Astrocyte (in vitro differentiated cells and primary cell): ENCODE results near the gene TTC27. TPM values are rescaled to one million over a fixed set of nuclear protein-coding genes. Genes with fewer than 3 reads are reported as not detected.

Experiments
- DNase-seq: peaks from one replicate; pipeline ENCODE4 v3.0.0-alpha.2; 2010; ENCODE audit warnings: low read depth
- FAIRE-seq: peaks from 2 replicates; lab custom pipeline; 2011; peaks lifted over from hg19 to GRCh38; lab: Jason Lieb, UNC
- H2AFZ ChIP-seq: 2 replicates; pipeline ENCODE4 v1.6.0; 2012; ENCODE audit warnings: low read depth, low read length, inconsistent platforms
- H3K27ac ChIP-seq: 2 replicates; pipeline ENCODE4 v1.5.1; 2011; ENCODE audit warnings: low read depth, low read length, inconsistent platforms
- H3K27me3 ChIP-seq: 2 replicates; pipeline ENCODE4 v1.6.0; 2011; ENCODE audit warnings: low read length, inconsistent platforms; ENCODE audit not compliant: insufficient read depth
- H3K36me3 ChIP-seq: 2 replicates; pipeline ENCODE4 v1.5.1; 2011; ENCODE audit warnings: low read length, inconsistent platforms; ENCODE audit not compliant: insufficient read depth
- H3K4me1 ChIP-seq: 2 replicates; pipeline ENCODE4 v1.5.1; 2011; ENCODE audit warnings: low read length, inconsistent platforms; ENCODE audit not compliant: insufficient read depth
- H3K4me2 ChIP-seq: 2 replicates; pipeline ENCODE4 v1.6.0; 2012; ENCODE audit warnings: low read length, inconsistent platforms
- H3K4me3 ChIP-seq: 2 replicates; pipeline ENCODE4 v1.5.1; 2011; ENCODE audit warnings: low read depth, mild to moderate bottlenecking, low read length, inconsistent platforms; ENCODE audit not compliant: insufficient read depth
- H3K79me2 ChIP-seq: 2 replicates; pipeline ENCODE4 v1.6.0; 2012; ENCODE audit warnings: mild to moderate bottlenecking, low read length, inconsistent platforms; ENCODE audit not compliant: insufficient read depth
- H3K9ac ChIP-seq: 2 replicates; pipeline ENCODE4 v1.6.0; 2012; ENCODE audit warnings: mild to moderate bottlenecking, low read length, inconsistent platforms
- H3K9me3 ChIP-seq: 2 replicates; pipeline ENCODE4 v1.5.1; 2012; ENCODE audit warnings: low read depth, mild to moderate bottlenecking, low read length, inconsistent platforms; ENCODE audit not compliant: insufficient read depth
- H4K20me1 ChIP-seq: 2 replicates; pipeline ENCODE4 v1.6.0; 2012; ENCODE audit warnings: low read length, inconsistent platforms; ENCODE audit not compliant: insufficient read depth
- H3K27ac Mint-ChIP-seq: one replicate; pipeline ENCODE4 v1.8.0; 2021; ENCODE audit warnings: mild to moderate bottlenecking, mixed read lengths; ENCODE audit not compliant: unreplicated experiment
- H3K27me3 Mint-ChIP-seq: one replicate; pipeline ENCODE4 v1.8.0; 2021; ENCODE audit warnings: low read depth, mixed read lengths; ENCODE audit not compliant: unreplicated experiment
- H3K36me3 Mint-ChIP-seq: one replicate; pipeline ENCODE4 v1.8.0; 2021; ENCODE audit warnings: low read depth, mixed read lengths; ENCODE audit not compliant: unreplicated experiment
- H3K4me1 Mint-ChIP-seq: one replicate; pipeline ENCODE4 v1.8.0; 2021; ENCODE audit warnings: low read depth, mixed read lengths; ENCODE audit not compliant: unreplicated experiment
- H3K4me3 Mint-ChIP-seq: one replicate; pipeline ENCODE4 v1.8.0; 2021; ENCODE audit warnings: mild to moderate bottlenecking, moderate library complexity, mixed read lengths; ENCODE audit not compliant: unreplicated experiment
- H3K9me3 Mint-ChIP-seq: one replicate; pipeline ENCODE4 v1.8.0; 2021; ENCODE audit warnings: mild to moderate bottlenecking, mixed read lengths; ENCODE audit not compliant: unreplicated experiment
- CTCF ChIP-seq: IDR thresholded peaks from 2 replicates; pipeline ENCODE4 v1.5.1; 2011; ENCODE audit warnings: low read depth, mild to moderate bottlenecking, inconsistent platforms, low read length, moderate library complexity; ENCODE audit not compliant: insufficient read depth
- EZH2 ChIP-seq: IDR thresholded peaks from 2 replicates; pipeline ENCODE4 v1.6.1; 2012; ENCODE audit warnings: mild to moderate bottlenecking, low read length, inconsistent platforms; ENCODE audit not compliant: insufficient read depth
- total RNA-seq: library from RNA; stranded (reverse); gene quantifications from 2 replicates; pipeline ENCODE4 v1.2.1, GENCODE V29; 2021

Gene TTC27
- total RNA-seq, 1 donor from 2014 or later, result 25.1 TPM

- FAIRE-seq, result no peak
These were observed 127.8 kb downstream of the TTC27 start for GRCh38 chr2:32755666-32756065.

GRCh38 chr2:32756074-32756727, 128.4 kb downstream of the TTC27 start:
- Histone ChIP-seq H3K9ac (no peak overlapping the region), H3K4me3 (no peak overlapping the region), H3K27ac (no peak overlapping the region), H3K9me3 (no peaks in the 10 kb centered on the region), H3K79me2 (no peaks in the 10 kb centered on the region), H3K4me1 (peaks cover 14% of the 10 kb centered on the region), H2AFZ (no peak overlapping the region), H4K20me1 (no peaks in the 10 kb centered on the region), H3K27me3 (no peaks in the 10 kb centered on the region), H3K36me3 (peaks cover 5% of the 10 kb centered on the region), H3K4me2 (no peak overlapping the region)
- no peak overlapping the region for H3K4me3 Mint-ChIP-seq
- H3K9me3 Mint-ChIP-seq, result no peaks in the 10 kb centered on the region
- TF ChIP-seq EZH2 (no peak), CTCF (no peak)
- no peak for FAIRE-seq
- peaks cover 25% of the 10 kb centered on the region for H3K36me3 Mint-ChIP-seq
- peaks cover 13% of the 10 kb centered on the region for H3K4me1 Mint-ChIP-seq
- no peaks in the 10 kb centered on the region for H3K27me3 Mint-ChIP-seq
- H3K27ac Mint-ChIP-seq, result no peak overlapping the region
- no peak for DNase-seq

More at GRCh38 chr2:32755666-32756065, 127.8 kb downstream of the TTC27 start:
- peaks cover 21% of the 10 kb centered on the region for H3K36me3 Mint-ChIP-seq
- no peak overlapping the region for H3K27ac Mint-ChIP-seq
- Histone ChIP-seq H3K4me3 (no peak overlapping the region), H3K9ac (no peak overlapping the region), H3K79me2 (no peaks in the 10 kb centered on the region), H3K9me3 (no peaks in the 10 kb centered on the region), H3K4me1 (peaks cover 14% of the 10 kb centered on the region), H3K36me3 (peaks cover under 1% of the 10 kb centered on the region), H3K27me3 (no peaks in the 10 kb centered on the region), H3K4me2 (no peak overlapping the region), H3K27ac (no peak overlapping the region), H2AFZ (no peak overlapping the region), H4K20me1 (no peaks in the 10 kb centered on the region)
- H3K4me3 Mint-ChIP-seq, result no peak overlapping the region
- TF ChIP-seq EZH2 (no peak), CTCF (no peak)
- DNase-seq, result no peak
- H3K27me3 Mint-ChIP-seq, result no peaks in the 10 kb centered on the region
- no peaks in the 10 kb centered on the region for H3K9me3 Mint-ChIP-seq
- H3K4me1 Mint-ChIP-seq, result peaks cover 13% of the 10 kb centered on the region

GRCh38 chr2:32758232-32758631, 130.4 kb downstream of the TTC27 start:
- H3K36me3 Mint-ChIP-seq, result peaks cover 24% of the 10 kb centered on the region
- TF ChIP-seq CTCF, result no peak
- TF ChIP-seq EZH2, result no peak
- Histone ChIP-seq H3K27ac (no peak overlapping the region), H3K4me3 (no peak overlapping the region), H3K4me2 (no peak overlapping the region), H3K27me3 (no peaks in the 10 kb centered on the region), H3K79me2 (no peaks in the 10 kb centered on the region), H3K36me3 (peaks cover 5% of the 10 kb centered on the region), H3K4me1 (no peaks in the 10 kb centered on the region), H3K9ac (no peak overlapping the region), H3K9me3 (no peaks in the 10 kb centered on the region), H4K20me1 (no peaks in the 10 kb centered on the region), H2AFZ (no peak overlapping the region)
- H3K9me3 Mint-ChIP-seq, result no peaks in the 10 kb centered on the region
- H3K4me1 Mint-ChIP-seq, result no peaks in the 10 kb centered on the region
- FAIRE-seq, result no peak
- H3K4me3 Mint-ChIP-seq, result no peak overlapping the region
- DNase-seq, result no peak
- H3K27me3 Mint-ChIP-seq, result no peaks in the 10 kb centered on the region
- H3K27ac Mint-ChIP-seq, result no peak overlapping the region
